Loucy (cell line): ENCODE measurements around the gene RASD1.

ENCODE experiments used
- CTCF ChIP-seq: fragments of 200-600 bp; sonication (generic); conservative IDR thresholded peaks from 2 replicates; pipeline ENCODE4 v1.5.1; 2014; ENCODE audit warnings: mild to moderate bottlenecking, antibody characterized with exemption, low read length
- EZH2phosphoT487 ChIP-seq: fragments of 200-600 bp; IDR thresholded peaks from 2 replicates; pipeline ENCODE4 v1.6.1; 2018; ENCODE audit warnings: antibody characterized with exemption, mild to moderate bottlenecking, moderate library complexity, borderline replicate concordance

- TF ChIP-seq CTCF (no peak), EZH2phosphoT487 (no peak)
These were observed 11.3 kb upstream of the RASD1 start for GRCh38 chr17:17507465-17508011.
